Naive thymus-derived CD4-positive, alpha-beta T cell (primary cell): ENCODE data around the gene PTTG1IP. TPM values are rescaled to one million over a fixed set of nuclear protein-coding genes. Genes with fewer than 3 reads are reported as not detected.
A peak's percentile ranks its signal among the peaks of the same experiment; 100 is the strongest.

ENCODE experiments used
- ATAC-seq: fragments of 150-1000 bp; cut with Tn5 transposase; 2 replicates; pipeline ENCODE4 v1.10.0; 2021; ENCODE audit warnings: mild to moderate bottlenecking, moderate library complexity
- CTCF ChIA-PET: fragments of 350-600 bp; sonication (Branson Sonifier 250); formaldehyde crosslinking; loops from one replicate; lab custom pipeline; 2021; ENCODE audit warnings: antibody characterized with exemption; lab: Charles Lee
- POLR2A ChIA-PET: fragments of 350-600 bp; sonication (Branson Sonifier 250); formaldehyde crosslinking; loops from one replicate; lab custom pipeline; 2021; ENCODE audit warnings: antibody characterized with exemption, inconsistent platforms; lab: Charles Lee
- DNase-seq, 9 donors: peaks; one replicate each; pipeline versions ENCODE4 v3.0.0 to v3.0.0-alpha.2; 2020 to 2022; ENCODE audit warnings: mixed read lengths in 1 of 9
- H3K27ac ChIP-seq: one replicate; pipeline ENCODE4 v1.7.0; 2013; ENCODE audit warnings: mild to moderate bottlenecking, low read depth, low read length, moderate library complexity
- H3K27me3 ChIP-seq, 2 donors: one replicate each; pipeline ENCODE4 v1.7.0; 2013; ENCODE audit warnings: low read length in 2 of 2, mild to moderate bottlenecking in 2 of 2, moderate library complexity in 2 of 2; ENCODE audit not compliant: control insufficient read depth in 2 of 2, insufficient read depth in 2 of 2
- H3K36me3 ChIP-seq, 3 experiments: 1 replicate in 2 of 3; 2 replicates in 1 of 3; pipeline ENCODE4 v1.7.0; 2013; ENCODE audit warnings: low read length in 3 of 3, mild to moderate bottlenecking in 3 of 3, moderate library complexity in 1 of 3; ENCODE audit not compliant: insufficient read depth in 3 of 3, control insufficient read depth in 2 of 3
- H3K4me1 ChIP-seq, 2 donors: one replicate each; pipeline ENCODE4 v1.7.0; 2013; ENCODE audit warnings: low read length in 2 of 2, mild to moderate bottlenecking in 2 of 2, moderate library complexity in 1 of 2; ENCODE audit not compliant: control insufficient read depth in 2 of 2, insufficient read depth in 2 of 2
- H3K4me3 ChIP-seq: 2 replicates; pipeline ENCODE4 v1.7.0; 2013; ENCODE audit warnings: mild to moderate bottlenecking, low read length
- H3K9me3 ChIP-seq, 3 experiments: 1 replicate in 2 of 3; 2 replicates in 1 of 3; pipeline ENCODE4 v1.7.0; 2013; ENCODE audit warnings: low read length in 3 of 3; ENCODE audit not compliant: control insufficient read depth in 2 of 3
- H3K27ac Mint-ChIP-seq, 9 donors: one replicate each; pipeline ENCODE4 v1.8.0; 2020 to 2022; ENCODE audit warnings: mixed read lengths in 9 of 9, mild to moderate bottlenecking in 8 of 9, moderate library complexity in 5 of 9, inconsistent platforms in 2 of 9
- H3K27me3 Mint-ChIP-seq, 5 donors: one replicate each; pipeline ENCODE4 v1.8.0; 2021 to 2022; ENCODE audit warnings: mixed read lengths in 5 of 5, mild to moderate bottlenecking in 1 of 5
- H3K36me3 Mint-ChIP-seq, 5 donors: one replicate each; pipeline ENCODE4 v1.8.0; 2020 to 2022; ENCODE audit warnings: mixed read lengths in 5 of 5, mild to moderate bottlenecking in 3 of 5, inconsistent platforms in 1 of 5
- H3K4me1 Mint-ChIP-seq, 7 donors: one replicate each; pipeline ENCODE4 v1.8.0; 2020 to 2022; ENCODE audit warnings: mixed read lengths in 7 of 7, mild to moderate bottlenecking in 3 of 7, inconsistent platforms in 1 of 7
- H3K4me3 Mint-ChIP-seq, 10 donors: one replicate each; pipeline ENCODE4 v1.8.0; 2020 to 2022; ENCODE audit warnings: mild to moderate bottlenecking in 10 of 10, mixed read lengths in 10 of 10, moderate library complexity in 6 of 10, inconsistent platforms in 2 of 10
- H3K9me3 Mint-ChIP-seq, 11 donors: one replicate each; pipeline ENCODE4 v1.8.0; 2020 to 2022; ENCODE audit warnings: mixed read lengths in 11 of 11, mild to moderate bottlenecking in 4 of 11, inconsistent platforms in 1 of 11, moderate library complexity in 1 of 11
- intact Hi-C, 2 donors: fragments of 100-400 bp; cut with micrococcal nuclease; formaldehyde crosslinking; loops; one replicate each; pipeline ENCODE4 v1.15.1; 2023
- polyA plus RNA-seq, 2 donors: library from polyadenylated mRNA; unstranded; fragments of 300-500 nt; fragmentation: Illumina TruSeq; gene quantifications; one replicate each; pipeline ENCODE4 v1.2.3, GENCODE V29; 2021
- total RNA-seq, 6 experiments: library from RNA in 5 of 6; stranded (reverse) in 5 of 6; gene quantifications; 1 replicate in 5 of 6; 2 replicates in 1 of 6; pipeline ENCODE4 v1.2.3 and lab custom pipeline; 2021 to 2026

Gene PTTG1IP
- total and polyA plus RNA-seq, 7 experiments from 2014 or later, result 60.9 to 122 (median 92.5) TPM

DNA sequence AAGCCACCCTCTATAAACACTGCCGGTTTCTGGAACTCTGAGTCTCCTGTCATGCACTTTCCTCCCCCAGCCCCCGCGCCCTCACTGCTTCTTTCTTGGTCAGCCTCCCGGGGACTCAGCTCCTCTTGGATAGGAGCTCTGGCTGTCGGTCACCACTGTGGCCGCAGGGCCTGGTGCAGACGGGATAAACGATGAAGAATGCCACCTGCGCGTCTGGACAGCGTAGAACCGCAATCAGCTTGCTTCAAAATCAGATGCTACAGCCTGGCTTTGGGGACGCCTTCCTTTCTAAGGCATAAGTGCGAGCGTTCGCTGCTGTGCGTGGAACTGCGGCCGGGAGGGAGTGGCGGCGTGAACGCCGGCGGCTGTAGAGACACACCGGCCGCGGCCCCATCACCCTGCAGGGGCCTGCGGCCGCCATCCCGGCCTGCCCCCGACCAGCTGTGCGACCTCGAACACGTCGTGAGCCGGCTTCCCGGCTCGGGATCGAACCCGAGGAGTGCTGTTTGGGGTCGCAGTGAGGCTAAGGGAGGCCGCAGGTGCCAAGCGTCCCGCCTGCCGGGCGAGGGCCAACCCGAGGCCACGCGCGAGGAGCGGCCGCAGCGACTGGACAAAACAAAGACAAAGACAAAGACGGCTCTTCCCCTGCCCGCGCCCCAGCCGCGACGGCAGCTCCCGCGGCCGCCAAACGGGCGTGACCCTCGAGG lies 688 bp downstream of the PTTG1IP start:
- peaks cover 39 to 64% (median 56%) of the 10 kb centered on the region in 7 donors for H3K4me1 Mint-ChIP-seq
- ChIA-PET CTCF (interaction anchor here (0.5 to 6.2 kb wide), 7 partner anchors 9 to 186 kb away, joined by 3 to 56 read pairs (median 3); partner anchors contain the start of gene UBE2G2), POLR2A (interaction anchor here (0.7 to 5.5 kb wide), 29 partner anchors 11 to 798 kb away, joined by 3 to 52 read pairs (median 5); partner anchors contain the start of genes ADARB1, ITGB2, SLX9 and SUMO3)
- no peaks in the 10 kb centered on the region for H3K9me3 Mint-ChIP-seq
- H3K36me3 Mint-ChIP-seq, result peaks cover 0 to 7% (median 0%) of the 10 kb centered on the region in 5 donors
- no peak for ATAC-seq
- H3K27me3 Mint-ChIP-seq, result no peaks in the 10 kb centered on the region
- H3K27ac Mint-ChIP-seq, result peak overlapping the region; percentile 67 to 96 (median 85)
- Histone ChIP-seq H3K27me3 (no peaks in the 10 kb centered on the region), H3K4me1 (peaks cover 42 to 54% of the 10 kb centered on the region in 2 donors), H3K9me3 (no peaks in the 10 kb centered on the region), H3K27ac (peak overlapping the region; percentile 81), H3K36me3 (peaks cover 0 to 6% (median 0%) of the 10 kb centered on the region in 3 experiments), H3K4me3 (peak overlapping the region; percentile 66)
- DNase-seq, result peak in 1 of 9 donors; percentile 40
- H3K4me3 Mint-ChIP-seq, result peak overlapping the region; percentile 90 to 97 (median 96)
- intact Hi-C loops, result loop anchor here (1.0 to 10.0 kb wide), 7 partner anchors 38 to 1898 kb away; partner anchors contain the start of genes CFAP410 (in 1 of the 2) and PKNOX1 (in 1 of the 2)

DNA sequence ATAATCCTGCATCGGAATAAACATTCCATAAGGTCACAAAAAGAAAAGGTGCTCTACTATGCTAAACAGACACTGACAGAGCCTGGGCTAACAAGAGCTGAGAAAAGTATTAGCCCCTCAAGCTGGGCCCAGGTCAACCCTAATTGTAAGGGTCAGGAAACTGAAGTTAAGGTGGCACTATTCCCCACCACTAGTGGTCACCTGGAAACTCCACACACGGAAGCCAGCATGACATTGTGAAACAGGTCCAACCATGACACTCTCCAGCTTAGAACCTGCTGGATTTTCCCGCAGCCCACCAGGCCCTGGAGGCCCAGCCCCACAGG lies 1.2 kb downstream of the PTTG1IP start:
- H3K27me3 Mint-ChIP-seq, result no peaks in the 10 kb centered on the region
- ATAC-seq (no peak), DNase-seq (no peak)
- Histone ChIP-seq H3K27me3 (no peaks in the 10 kb centered on the region), H3K4me3 (peak overlapping the region; percentile 66), H3K27ac (peak overlapping the region; percentile 81), H3K36me3 (peaks cover 0 to 6% (median 0%) of the 10 kb centered on the region in 3 experiments), H3K4me1 (peaks cover 47 to 55% of the 10 kb centered on the region in 2 donors), H3K9me3 (no peaks in the 10 kb centered on the region)
- no peaks in the 10 kb centered on the region for H3K9me3 Mint-ChIP-seq
- ChIA-PET CTCF (interaction anchor here (0.6 to 6.2 kb wide), 5 partner anchors 9 to 72 kb away, joined by 3 to 56 read pairs (median 4); partner anchors contain the start of gene UBE2G2), POLR2A (interaction anchor here (0.7 to 5.5 kb wide), 17 partner anchors 11 to 797 kb away, joined by 3 to 52 read pairs (median 4); partner anchors contain the start of genes ADARB1, ITGB2, SUMO3 and UBE2G2)
- H3K27ac Mint-ChIP-seq, result peak overlapping the region; percentile 67 to 96 (median 85)
- H3K4me3 Mint-ChIP-seq, result peak overlapping the region; percentile 90 to 97 (median 96)
- peaks cover 44 to 69% (median 61%) of the 10 kb centered on the region in 7 donors for H3K4me1 Mint-ChIP-seq
- intact Hi-C loops, result loop anchor here in 1 of 2 donors (5.0 to 10.0 kb wide), 4 partner anchors 55 to 1897 kb away; partner anchors contain the start of gene PKNOX1
- peaks cover 0 to 10% (median 0%) of the 10 kb centered on the region in 5 donors for H3K36me3 Mint-ChIP-seq

DNA sequence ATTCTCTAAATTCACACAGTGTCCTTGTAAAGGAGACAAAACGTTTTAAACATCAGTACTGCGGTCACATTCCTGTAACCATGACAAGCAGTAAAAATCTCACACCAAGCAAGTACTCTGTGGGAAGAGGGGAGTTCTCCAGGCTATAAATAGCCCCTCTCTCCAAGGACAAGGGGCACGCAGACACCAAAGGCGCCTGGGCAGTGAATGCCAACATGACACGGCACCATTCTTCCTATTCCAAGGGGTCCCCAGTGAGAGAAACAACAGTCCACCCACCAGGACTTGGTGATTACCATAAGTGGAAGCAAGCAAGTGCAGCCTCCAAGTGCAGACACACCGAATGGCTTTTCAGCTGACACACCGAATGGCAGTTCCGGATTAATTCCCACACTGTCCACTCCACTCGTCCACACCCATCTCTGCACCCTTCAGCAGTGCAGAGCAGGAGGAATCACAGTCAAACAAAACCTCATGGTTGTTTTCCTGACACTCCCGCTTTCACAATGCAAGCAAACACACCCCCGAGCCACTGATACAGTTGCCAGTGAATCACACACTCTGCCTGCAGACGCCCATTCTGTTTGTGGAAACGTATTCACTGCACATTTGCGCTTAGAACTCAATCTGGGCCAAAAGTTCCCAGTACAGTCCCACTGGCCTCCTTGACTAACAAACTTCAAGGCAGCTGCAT lies 1.8 kb downstream of the PTTG1IP start:
- CTCF ChIA-PET, result interaction anchor here (6.2 kb wide), 1 partner anchor 71 kb away, joined by 56 read pairs; the partner anchor contains the start of gene UBE2G2
- no peaks in the 10 kb centered on the region for H3K9me3 ChIP-seq
- Mint-ChIP-seq H3K27me3 (no peaks in the 10 kb centered on the region), H3K9me3 (no peaks in the 10 kb centered on the region), H3K4me1 (peaks cover 49 to 75% (median 66%) of the 10 kb centered on the region in 7 donors), H3K36me3 (peaks cover 0 to 12% (median 0%) of the 10 kb centered on the region in 5 donors), H3K4me3 (peak overlapping the region; percentile 90 to 97 (median 96)), H3K27ac (peak overlapping the region; percentile 67 to 96 (median 85))
- peaks cover 0 to 6% (median 0%) of the 10 kb centered on the region in 3 experiments for H3K36me3 ChIP-seq
- POLR2A ChIA-PET, result interaction anchor here (0.7 to 5.5 kb wide), 11 partner anchors 14 to 797 kb away, joined by 3 to 52 read pairs (median 5); partner anchors contain the start of genes SUMO3 and UBE2G2
- DNase-seq, result peak in 1 of 9 donors; percentile 39
- H3K4me3 ChIP-seq, result peak overlapping the region; percentile 66
- intact Hi-C loops, result loop anchor here in 1 of 2 donors (5.0 to 10.0 kb wide), 4 partner anchors 56 to 1897 kb away; partner anchors contain the start of gene PKNOX1
- peak overlapping the region; percentile 81 for H3K27ac ChIP-seq
- no peaks in the 10 kb centered on the region for H3K27me3 ChIP-seq
- ATAC-seq, result no peak
- H3K4me1 ChIP-seq, result peaks cover 53 to 58% of the 10 kb centered on the region in 2 donors

DNA sequence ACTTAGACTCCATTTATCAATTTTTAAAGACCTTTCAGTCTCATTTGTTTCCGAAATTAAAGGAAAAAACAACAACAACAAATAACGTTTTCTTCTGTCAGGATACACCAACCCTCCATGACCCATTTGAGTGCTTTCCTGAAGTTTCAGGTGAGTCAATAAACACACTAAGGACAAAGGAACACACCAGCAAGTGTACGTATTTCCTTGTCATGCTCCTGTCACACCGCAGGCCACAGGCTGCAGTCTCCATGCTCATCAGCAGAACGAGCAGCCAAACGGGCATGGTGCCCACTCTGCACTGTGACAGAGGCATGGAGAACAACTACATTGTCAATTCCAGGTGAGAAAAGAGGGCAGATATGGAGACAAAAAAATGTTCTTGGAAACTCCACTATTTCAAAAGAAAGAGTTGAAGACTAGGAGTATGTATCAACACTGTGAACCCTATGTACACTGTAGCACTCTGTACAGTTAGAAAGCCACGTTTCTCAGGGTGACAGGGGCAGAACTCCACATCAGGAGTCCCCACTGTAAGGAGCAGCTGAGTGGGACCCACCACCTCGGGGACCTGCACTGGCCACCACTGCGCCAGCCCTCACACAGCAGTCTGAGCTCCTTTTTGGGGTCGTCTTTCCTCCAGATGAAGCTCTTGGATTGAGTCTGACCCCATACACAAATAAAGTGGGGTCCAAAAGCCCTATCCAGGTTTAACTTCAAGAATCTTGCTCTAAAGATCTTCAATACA lies 2.6 kb downstream of the PTTG1IP start:
- ChIA-PET CTCF (interaction anchor here (6.2 kb wide), 1 partner anchor 70 kb away, joined by 56 read pairs; the partner anchor contains the start of gene UBE2G2), POLR2A (interaction anchor here (1.5 to 1.8 kb wide), 2 partner anchors 22 to 53 kb away, joined by 5 to 6 read pairs; partner anchors contain the start of gene SUMO3)
- Mint-ChIP-seq H3K4me3 (peak overlapping the region; percentile 90 to 97 (median 96)), H3K27me3 (no peaks in the 10 kb centered on the region), H3K27ac (peak overlapping the region; percentile 67 to 96 (median 87)), H3K4me1 (peaks cover 57 to 82% (median 74%) of the 10 kb centered on the region in 7 donors), H3K36me3 (peaks cover 0 to 12% (median 0%) of the 10 kb centered on the region in 5 donors), H3K9me3 (no peaks in the 10 kb centered on the region)
- ATAC-seq (no peak), DNase-seq (peak in 2 of 9 donors; percentile 19 to 44)
- Histone ChIP-seq H3K36me3 (peaks cover 0 to 6% (median 0%) of the 10 kb centered on the region in 3 experiments), H3K4me1 (peaks cover 60 to 65% of the 10 kb centered on the region in 2 donors), H3K4me3 (peak overlapping the region; percentile 25), H3K27ac (peak overlapping the region; percentile 81), H3K27me3 (no peaks in the 10 kb centered on the region), H3K9me3 (no peaks in the 10 kb centered on the region)
- intact Hi-C loops, result loop anchor here in 1 of 2 donors (5.0 to 10.0 kb wide), 4 partner anchors 56 to 1896 kb away; partner anchors contain the start of gene PKNOX1

DNA sequence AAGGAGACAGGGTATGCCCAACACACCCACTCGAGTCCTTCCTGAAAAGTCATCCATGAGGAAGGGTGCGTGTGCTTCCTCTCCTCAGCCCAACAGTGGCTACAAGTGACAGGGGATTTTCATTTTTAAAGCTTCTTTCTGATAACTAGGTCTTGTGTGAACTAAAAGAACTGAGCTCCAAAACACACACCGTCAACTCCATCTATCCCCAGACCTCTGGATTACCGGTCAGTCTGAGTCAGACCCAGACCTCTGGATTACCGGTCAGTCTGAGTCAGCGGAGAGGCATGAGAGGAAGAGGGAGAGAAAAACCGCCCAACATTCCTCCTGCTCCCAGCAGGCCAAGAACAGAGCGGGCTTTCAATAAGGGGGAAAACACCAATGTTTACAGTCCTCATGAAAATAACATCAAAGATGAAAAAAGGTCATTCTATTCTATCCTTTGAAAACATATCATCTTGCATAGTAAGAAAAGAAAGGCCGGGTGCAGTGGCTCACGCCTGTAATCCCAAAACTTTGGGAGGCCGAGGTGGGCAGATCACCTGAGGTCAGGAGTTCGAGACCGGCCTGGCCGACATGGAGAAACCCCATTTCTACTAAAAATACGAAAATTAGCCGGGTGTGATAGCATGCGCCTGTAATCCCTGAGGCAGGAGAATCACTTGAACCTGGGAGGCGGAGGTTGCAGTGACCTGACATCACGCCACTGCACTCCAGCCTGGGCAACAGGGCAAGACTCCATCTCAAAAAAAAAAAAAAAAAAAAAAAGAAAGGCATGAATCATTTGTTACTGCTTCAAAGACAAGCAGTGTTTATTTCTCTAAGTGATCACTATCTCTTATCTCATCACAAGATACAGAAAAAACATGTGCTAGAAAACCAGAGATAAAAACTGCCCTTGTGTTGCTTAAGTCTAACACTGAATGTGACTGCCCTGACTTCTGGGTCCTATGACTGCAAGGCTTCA lies 3.4 kb downstream of the PTTG1IP start:
- H3K4me1 Mint-ChIP-seq, result peaks cover 66 to 82% (median 75%) of the 10 kb centered on the region in 7 donors
- Histone ChIP-seq H3K4me1 (peaks cover 66 to 69% of the 10 kb centered on the region in 2 donors), H3K9me3 (no peaks in the 10 kb centered on the region), H3K36me3 (peaks cover 0 to 9% (median 2%) of the 10 kb centered on the region in 3 experiments), H3K4me3 (peak overlapping the region; percentile 25), H3K27me3 (no peaks in the 10 kb centered on the region), H3K27ac (peak overlapping the region; percentile 81)
- H3K9me3 Mint-ChIP-seq, result no peaks in the 10 kb centered on the region
- ATAC-seq (no peak), DNase-seq (peak in 1 of 9 donors; percentile 31)
- CTCF ChIA-PET, result interaction anchor here (0.8 kb wide), 1 partner anchor 57 kb away, joined by 3 read pairs; no protein-coding TSS in a partner anchor
- H3K4me3 Mint-ChIP-seq, result peak overlapping the region; percentile 78 to 96 (median 92)
- intact Hi-C loops, result loop anchor here in 1 of 2 donors (5.0 to 10.0 kb wide), 4 partner anchors 57 to 1895 kb away; partner anchors contain the start of gene PKNOX1
- peak overlapping the region; percentile 64 to 92 (median 83) for H3K27ac Mint-ChIP-seq
- H3K27me3 Mint-ChIP-seq, result no peaks in the 10 kb centered on the region
- POLR2A ChIA-PET, result no interaction called here
- peaks cover 0 to 15% (median 0%) of the 10 kb centered on the region in 5 donors for H3K36me3 Mint-ChIP-seq
